Epithelial cell of proximal tubule (primary cell): ENCODE results near the gene PROZ. TPM values are rescaled to one million over a fixed set of nuclear protein-coding genes. Genes with fewer than 3 reads are reported as not detected.
A peak's percentile ranks its signal among the peaks of the same experiment; 100 is the strongest.

ENCODE experiments used
- DNase-seq: peaks from one replicate; pipeline ENCODE4 v3.0.0-alpha.2; 2011; ENCODE audit warnings: low read depth
- H3K4me3 ChIP-seq: 2 replicates; pipeline ENCODE4 v1.5.1; 2011; ENCODE audit warnings: low read depth, mild to moderate bottlenecking, low read length
- total RNA-seq: library from RNA; depleted of rRNA; stranded (reverse); fragments of >200 nt; gene quantifications from 2 replicates; pipeline ENCODE4 v1.2.3, GENCODE V29; 2015
- TF ChIP-seq, protein P1 (sequence below): conservative IDR thresholded peaks from 2 replicates; pipeline ENCODE4 v1.5.1; 2012; ENCODE audit warnings: low read depth, mild to moderate bottlenecking, low read length

Gene PROZ
- total RNA-seq, 1 donor from 2014 or later: not detected

DNA sequence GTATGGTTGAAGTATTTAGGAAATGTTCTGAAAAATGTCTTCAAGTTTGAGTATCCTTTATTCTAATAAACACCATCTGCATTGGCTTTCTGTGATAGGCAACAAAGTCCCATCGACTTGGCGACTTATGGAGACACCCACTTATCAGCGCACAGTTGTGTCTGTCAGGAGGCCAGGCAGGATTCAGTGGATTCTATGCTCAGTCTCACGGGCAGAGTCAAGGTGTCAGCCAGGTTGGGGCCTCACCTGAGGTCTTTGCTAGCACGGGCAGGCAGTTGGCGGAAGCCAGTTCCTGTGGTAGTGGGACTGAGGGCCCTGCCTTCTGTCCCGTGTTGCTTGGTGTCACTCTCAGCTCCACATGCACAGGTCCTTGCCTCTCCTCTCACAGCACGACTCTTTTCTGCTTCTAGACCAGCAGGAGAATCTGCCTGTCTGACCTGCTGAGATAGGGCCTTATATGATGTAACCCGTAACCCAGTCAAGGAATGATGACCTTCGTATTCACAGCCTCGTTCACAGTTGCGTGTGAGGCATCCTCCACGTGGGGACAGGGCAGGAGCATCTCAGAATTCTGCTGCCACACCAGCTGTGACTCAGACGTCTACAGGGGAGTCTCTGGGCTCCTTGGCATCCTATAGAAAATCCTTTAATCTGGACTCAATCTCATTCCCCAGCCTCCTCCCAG is 61.0 kb downstream of the PROZ start:
- no peak overlapping the region for H3K4me3 ChIP-seq
- TF ChIP-seq, protein P1, sequence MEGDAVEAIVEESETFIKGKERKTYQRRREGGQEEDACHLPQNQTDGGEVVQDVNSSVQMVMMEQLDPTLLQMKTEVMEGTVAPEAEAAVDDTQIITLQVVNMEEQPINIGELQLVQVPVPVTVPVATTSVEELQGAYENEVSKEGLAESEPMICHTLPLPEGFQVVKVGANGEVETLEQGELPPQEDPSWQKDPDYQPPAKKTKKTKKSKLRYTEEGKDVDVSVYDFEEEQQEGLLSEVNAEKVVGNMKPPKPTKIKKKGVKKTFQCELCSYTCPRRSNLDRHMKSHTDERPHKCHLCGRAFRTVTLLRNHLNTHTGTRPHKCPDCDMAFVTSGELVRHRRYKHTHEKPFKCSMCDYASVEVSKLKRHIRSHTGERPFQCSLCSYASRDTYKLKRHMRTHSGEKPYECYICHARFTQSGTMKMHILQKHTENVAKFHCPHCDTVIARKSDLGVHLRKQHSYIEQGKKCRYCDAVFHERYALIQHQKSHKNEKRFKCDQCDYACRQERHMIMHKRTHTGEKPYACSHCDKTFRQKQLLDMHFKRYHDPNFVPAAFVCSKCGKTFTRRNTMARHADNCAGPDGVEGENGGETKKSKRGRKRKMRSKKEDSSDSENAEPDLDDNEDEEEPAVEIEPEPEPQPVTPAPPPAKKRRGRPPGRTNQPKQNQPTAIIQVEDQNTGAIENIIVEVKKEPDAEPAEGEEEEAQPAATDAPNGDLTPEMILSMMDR: no peak
- no peak for DNase-seq

DNA sequence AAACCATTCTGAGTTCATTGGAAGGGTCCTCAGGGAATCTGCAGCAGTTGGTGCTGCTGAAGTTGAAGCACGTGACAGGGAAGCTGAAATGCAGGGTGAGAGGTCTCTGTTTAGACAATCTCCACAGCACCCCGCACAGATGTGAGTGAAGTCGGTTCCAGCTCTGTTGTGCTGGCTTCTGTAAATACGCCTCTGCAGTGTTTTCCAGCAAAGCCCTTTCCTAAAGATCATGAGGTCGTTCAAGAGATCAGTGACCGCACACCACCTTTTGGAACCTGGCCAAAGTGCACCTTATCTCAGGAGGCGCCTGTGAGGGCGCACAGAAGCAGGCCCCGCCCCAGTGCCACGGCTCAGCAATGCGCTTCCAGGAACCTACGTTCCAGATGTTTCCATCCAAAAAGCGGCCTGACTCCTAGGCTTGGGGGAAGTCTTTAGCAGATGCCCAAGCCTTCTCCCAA is 61.7 kb downstream of the PROZ start:
- H3K4me3 ChIP-seq: no peak overlapping the region
- DNase-seq: no peak
- TF ChIP-seq, protein P1: no peak

DNA sequence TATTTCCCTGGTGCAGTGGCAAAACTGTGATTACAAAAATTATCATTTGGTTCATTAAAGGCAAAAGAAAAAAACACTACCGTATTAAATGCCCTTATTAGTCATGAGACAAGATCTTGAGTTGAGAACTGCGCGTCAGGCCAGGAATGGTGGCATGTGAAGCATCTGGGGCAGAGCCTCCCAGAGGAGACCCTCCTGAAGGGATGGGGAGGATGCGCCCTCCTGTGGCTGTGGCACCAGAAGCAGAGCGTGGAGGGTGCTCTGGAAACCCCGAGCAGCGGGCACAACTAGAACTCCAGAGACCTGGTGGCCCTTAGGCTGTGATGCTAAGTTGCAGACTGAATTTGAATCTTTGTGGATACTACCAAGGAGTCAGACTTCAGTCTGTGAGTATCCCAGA is 62.4 kb downstream of the PROZ start:
- no peak for DNase-seq
- no peak overlapping the region for H3K4me3 ChIP-seq
- TF ChIP-seq, protein P1: peak; percentile 33

Other genes with a start within 250 kb of the PROZ start
- 8.0 and 10.8 TPM in 2 replicates for gene MCF2L, start 189.4 kb upstream of the PROZ start, total RNA-seq
- 0.06 TPM in 1 of 2 replicates, not detected in the other for gene F7, start 52.9 kb upstream of the PROZ start, total RNA-seq
- 0.12 TPM in 1 of 2 replicates, not detected in the other for gene F10, start 35.8 kb upstream of the PROZ start, total RNA-seq
- 40.9 and 56.2 TPM in 2 replicates for gene PCID2, start 50.0 kb downstream of the PROZ start, total RNA-seq
- 57.9 and 139 TPM in 2 replicates for gene CUL4A, start 51.0 kb downstream of the PROZ start, total RNA-seq
- 192 and 195 TPM in 2 replicates for gene LAMP1, start 138.6 kb downstream of the PROZ start, total RNA-seq
- 1.1 and 3.5 TPM in 2 replicates for gene GRTP1, start 205.5 kb downstream of the PROZ start, total RNA-seq